Endodermal cell (in vitro differentiated cells): Measurements from ENCODE around the gene APOC3. TPM values are rescaled to one million over a fixed set of nuclear protein-coding genes. Genes with fewer than 3 reads are reported as not detected.

Source experiments
- DNase-seq: peaks from one replicate; pipeline ENCODE4 v3.0.0-alpha.2; 2017
- H3K27ac ChIP-seq: 2 replicates; pipeline ENCODE4 v1.5.1; 2013; ENCODE audit warnings: mild to moderate bottlenecking, low read depth, low read length, moderate library complexity
- H3K27me3 ChIP-seq: 2 replicates; pipeline ENCODE4 v1.6.1; 2013; ENCODE audit warnings: mild to moderate bottlenecking, low read length, moderate library complexity; ENCODE audit not compliant: insufficient read depth, control insufficient read depth, poor library complexity, severe bottlenecking
- H3K36me3 ChIP-seq: 2 replicates; pipeline ENCODE4 v1.7.0; 2013; ENCODE audit warnings: mild to moderate bottlenecking, low read length, moderate library complexity; ENCODE audit not compliant: control insufficient read depth, insufficient read depth
- H3K4me1 ChIP-seq: one replicate; pipeline ENCODE4 v1.7.0; 2013; ENCODE audit warnings: low read length; ENCODE audit not compliant: control insufficient read depth, insufficient read depth
- H3K4me3 ChIP-seq: 2 replicates; pipeline ENCODE4 v1.5.1; 2013; ENCODE audit warnings: mild to moderate bottlenecking, low read length, moderate library complexity
- H3K9ac ChIP-seq: 2 replicates; pipeline ENCODE4 v1.6.1; 2013; ENCODE audit warnings: mild to moderate bottlenecking, low read length, moderate library complexity; ENCODE audit not compliant: poor library complexity, severe bottlenecking; ENCODE audit errors: extremely low read depth
- H3K9me3 ChIP-seq: 2 replicates; pipeline ENCODE4 v1.6.1; 2013; ENCODE audit warnings: mild to moderate bottlenecking, low read length, moderate library complexity; ENCODE audit not compliant: control insufficient read depth
- H3K27ac Mint-ChIP-seq: 2 replicates; pipeline ENCODE4 v1.8.0; 2020; ENCODE audit warnings: mixed read lengths
- H3K27me3 Mint-ChIP-seq: 2 replicates; pipeline ENCODE4 v1.8.0; 2021; ENCODE audit warnings: mild to moderate bottlenecking, mixed read lengths; ENCODE audit not compliant: insufficient read depth
- H3K36me3 Mint-ChIP-seq: 2 replicates; pipeline ENCODE4 v1.8.0; 2020; ENCODE audit warnings: low read depth, mixed read lengths
- H3K4me1 Mint-ChIP-seq: 2 replicates; pipeline ENCODE4 v1.8.0; 2020; ENCODE audit warnings: mixed read lengths
- H3K4me3 Mint-ChIP-seq: 2 replicates; pipeline ENCODE4 v1.8.0; 2020; ENCODE audit warnings: mild to moderate bottlenecking, moderate library complexity, mixed read lengths
- H3K9me3 Mint-ChIP-seq: 2 replicates; pipeline ENCODE4 v1.8.0; 2020; ENCODE audit warnings: mild to moderate bottlenecking, mixed read lengths
- WGBS, 2 experiments: methylation state at CpG; one replicate each; pipeline versions ENCODE4 v1.1.5 to v1.1.7; 2013; ENCODE audit warnings: missing lambda C conversion rate in 2 of 2, mixed read lengths in 1 of 2; ENCODE audit not compliant: insufficient coverage in 1 of 2, insufficient read length in 1 of 2; 5-methylcytosine and 5-hydroxymethylcytosine counted together
- total RNA-seq, 2 donors: library from RNA; stranded (reverse); fragmentation: NEBNext Ultra II Directional in 1 of 2; extraction: Animal tissue kit (Norgen Biotek cat#: 25700) in 1 of 2; gene quantifications; 2 replicates in 1 of 2; 3 replicates in 1 of 2; pipeline ENCODE4 v1.2.1, GENCODE V29; 2021
- TF ChIP-seq, protein P1 (sequence below): fragments of 200-600 bp; sonication (generic); conservative IDR thresholded peaks from 2 replicates; pipeline ENCODE4 v1.5.0; 2021; ENCODE audit warnings: antibody characterized with exemption, mild to moderate bottlenecking

APOC3 gene
- total RNA-seq, 2 donors from 2014 or later, result not detected

DNA sequence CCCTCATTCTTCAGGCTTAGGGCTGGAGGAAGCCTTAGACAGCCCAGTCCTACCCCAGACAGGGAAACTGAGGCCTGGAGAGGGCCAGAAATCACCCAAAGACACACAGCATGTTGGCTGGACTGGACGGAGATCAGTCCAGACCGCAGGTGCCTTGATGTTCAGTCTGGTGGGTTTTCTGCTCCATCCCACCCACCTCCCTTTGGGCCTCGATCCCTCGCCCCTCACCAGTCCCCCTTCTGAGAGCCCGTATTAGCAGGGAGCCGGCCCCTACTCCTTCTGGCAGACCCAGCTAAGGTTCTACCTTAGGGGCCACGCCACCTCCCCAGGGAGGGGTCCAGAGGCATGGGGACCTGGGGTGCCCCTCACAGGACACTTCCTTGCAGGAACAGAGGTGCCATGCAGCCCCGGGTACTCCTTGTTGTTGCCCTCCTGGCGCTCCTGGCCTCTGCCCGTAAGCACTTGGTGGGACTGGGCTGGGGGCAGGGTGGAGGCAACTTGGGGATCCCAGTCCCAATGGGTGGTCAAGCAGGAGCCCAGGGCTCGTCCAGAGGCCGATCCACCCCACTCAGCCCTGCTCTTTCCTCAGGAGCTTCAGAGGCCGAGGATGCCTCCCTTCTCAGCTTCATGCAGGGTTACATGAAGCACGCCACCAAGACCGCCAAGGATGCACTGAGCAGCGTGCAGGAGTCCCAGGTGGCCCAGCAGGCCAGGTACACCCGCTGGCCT lies 641 bp downstream of the APOC3 start:
- H3K4me1 Mint-ChIP-seq, result peaks cover 6% of the 10 kb centered on the region
- H3K9ac ChIP-seq, result no peak overlapping the region
- H3K4me3 Mint-ChIP-seq, result no peak overlapping the region
- peaks cover 13% of the 10 kb centered on the region for H3K27me3 Mint-ChIP-seq
- no peak overlapping the region for H3K4me3 ChIP-seq
- TF ChIP-seq, protein P1, sequence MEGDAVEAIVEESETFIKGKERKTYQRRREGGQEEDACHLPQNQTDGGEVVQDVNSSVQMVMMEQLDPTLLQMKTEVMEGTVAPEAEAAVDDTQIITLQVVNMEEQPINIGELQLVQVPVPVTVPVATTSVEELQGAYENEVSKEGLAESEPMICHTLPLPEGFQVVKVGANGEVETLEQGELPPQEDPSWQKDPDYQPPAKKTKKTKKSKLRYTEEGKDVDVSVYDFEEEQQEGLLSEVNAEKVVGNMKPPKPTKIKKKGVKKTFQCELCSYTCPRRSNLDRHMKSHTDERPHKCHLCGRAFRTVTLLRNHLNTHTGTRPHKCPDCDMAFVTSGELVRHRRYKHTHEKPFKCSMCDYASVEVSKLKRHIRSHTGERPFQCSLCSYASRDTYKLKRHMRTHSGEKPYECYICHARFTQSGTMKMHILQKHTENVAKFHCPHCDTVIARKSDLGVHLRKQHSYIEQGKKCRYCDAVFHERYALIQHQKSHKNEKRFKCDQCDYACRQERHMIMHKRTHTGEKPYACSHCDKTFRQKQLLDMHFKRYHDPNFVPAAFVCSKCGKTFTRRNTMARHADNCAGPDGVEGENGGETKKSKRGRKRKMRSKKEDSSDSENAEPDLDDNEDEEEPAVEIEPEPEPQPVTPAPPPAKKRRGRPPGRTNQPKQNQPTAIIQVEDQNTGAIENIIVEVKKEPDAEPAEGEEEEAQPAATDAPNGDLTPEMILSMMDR, result no peak
- peaks cover 11% of the 10 kb centered on the region for H3K9me3 Mint-ChIP-seq
- H3K27me3 ChIP-seq, result no peaks in the 10 kb centered on the region
- H3K4me1 ChIP-seq, result peaks cover 10% of the 10 kb centered on the region
- H3K36me3 ChIP-seq, result no peaks in the 10 kb centered on the region
- H3K9me3 ChIP-seq, result no peaks in the 10 kb centered on the region
- no peak overlapping the region for H3K27ac Mint-ChIP-seq
- H3K27ac ChIP-seq, result no peak overlapping the region
- WGBS, 2 experiments, result 95 to 100% methylated on average over 4 to 17 of the region's 17 CpGs
- H3K36me3 Mint-ChIP-seq, result peaks cover 2% of the 10 kb centered on the region
- no peak for DNase-seq

DNA sequence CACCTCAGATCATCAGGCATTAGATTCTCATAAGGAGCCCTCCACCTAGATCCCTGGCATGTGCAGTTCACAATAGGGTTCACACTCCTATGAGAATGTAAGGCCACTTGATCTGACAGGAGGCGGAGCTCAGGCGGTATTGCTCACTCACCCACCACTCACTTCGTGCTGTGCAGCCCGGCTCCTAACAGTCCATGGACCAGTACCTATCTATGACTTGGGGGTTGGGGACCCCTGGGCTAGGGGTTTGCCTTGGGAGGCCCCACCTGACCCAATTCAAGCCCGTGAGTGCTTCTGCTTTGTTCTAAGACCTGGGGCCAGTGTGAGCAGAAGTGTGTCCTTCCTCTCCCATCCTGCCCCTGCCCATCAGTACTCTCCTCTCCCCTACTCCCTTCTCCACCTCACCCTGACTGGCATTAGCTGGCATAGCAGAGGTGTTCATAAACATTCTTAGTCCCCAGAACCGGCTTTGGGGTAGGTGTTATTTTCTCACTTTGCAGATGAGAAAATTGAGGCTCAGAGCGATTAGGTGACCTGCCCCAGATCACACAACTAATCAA lies 2.2 kb downstream of the APOC3 start:
- TF ChIP-seq, protein P1, result no peak
- Histone ChIP-seq H3K4me3 (no peak overlapping the region), H3K27me3 (no peaks in the 10 kb centered on the region), H3K27ac (no peak overlapping the region), H3K9ac (no peak overlapping the region), H3K36me3 (no peaks in the 10 kb centered on the region), H3K4me1 (peaks cover 23% of the 10 kb centered on the region), H3K9me3 (no peaks in the 10 kb centered on the region)
- Mint-ChIP-seq H3K4me1 (peaks cover 13% of the 10 kb centered on the region), H3K4me3 (no peak overlapping the region), H3K36me3 (peaks cover 2% of the 10 kb centered on the region), H3K9me3 (peaks cover 11% of the 10 kb centered on the region), H3K27me3 (peaks cover 13% of the 10 kb centered on the region), H3K27ac (no peak overlapping the region)
- DNase-seq, result no peak
- WGBS, 2 experiments, result 93 to 94% methylated on average over 3 to 7 of the region's 7 CpGs

DNA sequence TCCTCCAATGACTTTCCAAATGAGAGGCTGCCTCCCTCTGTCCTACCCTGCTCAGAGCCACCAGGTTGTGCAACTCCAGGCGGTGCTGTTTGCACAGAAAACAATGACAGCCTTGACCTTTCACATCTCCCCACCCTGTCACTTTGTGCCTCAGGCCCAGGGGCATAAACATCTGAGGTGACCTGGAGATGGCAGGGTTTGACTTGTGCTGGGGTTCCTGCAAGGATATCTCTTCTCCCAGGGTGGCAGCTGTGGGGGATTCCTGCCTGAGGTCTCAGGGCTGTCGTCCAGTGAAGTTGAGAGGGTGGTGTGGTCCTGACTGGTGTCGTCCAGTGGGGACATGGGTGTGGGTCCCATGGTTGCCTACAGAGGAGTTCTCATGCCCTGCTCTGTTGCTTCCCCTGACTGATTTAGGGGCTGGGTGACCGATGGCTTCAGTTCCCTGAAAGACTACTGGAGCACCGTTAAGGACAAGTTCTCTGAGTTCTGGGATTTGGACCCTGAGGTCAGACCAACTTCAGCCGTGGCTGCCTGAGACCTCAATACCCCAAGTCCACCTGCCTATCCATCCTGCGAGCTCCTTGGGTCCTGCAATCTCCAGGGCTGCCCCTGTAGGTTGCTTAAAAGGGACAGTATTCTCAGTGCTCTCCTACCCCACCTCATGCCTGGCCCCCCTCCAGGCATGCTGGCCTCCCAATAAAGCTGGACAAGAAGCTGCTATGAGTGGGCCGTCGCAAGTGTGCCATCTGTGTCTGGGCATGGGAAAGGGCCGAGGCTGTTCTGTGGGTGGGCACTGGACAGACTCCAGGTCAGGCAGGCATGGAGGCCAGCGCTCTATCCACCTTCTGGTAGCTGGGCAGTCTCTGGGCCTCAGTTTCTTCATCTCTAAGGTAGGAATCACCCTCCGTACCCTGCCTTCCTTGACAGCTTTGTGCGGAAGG lies 2.9 kb downstream of the APOC3 start:
- Mint-ChIP-seq H3K9me3 (peaks cover 11% of the 10 kb centered on the region), H3K36me3 (peaks cover 2% of the 10 kb centered on the region), H3K4me1 (peaks cover 15% of the 10 kb centered on the region), H3K27ac (no peak overlapping the region), H3K4me3 (no peak overlapping the region), H3K27me3 (peaks cover 13% of the 10 kb centered on the region)
- peaks cover 22% of the 10 kb centered on the region for H3K4me1 ChIP-seq
- 84 to 97% methylated on average over 7 to 12 of the region's 13 CpGs for WGBS, 2 experiments
- no peaks in the 10 kb centered on the region for H3K9me3 ChIP-seq
- no peak for DNase-seq
- no peaks in the 10 kb centered on the region for H3K27me3 ChIP-seq
- no peak overlapping the region for H3K27ac ChIP-seq
- no peak overlapping the region for H3K9ac ChIP-seq
- no peaks in the 10 kb centered on the region for H3K36me3 ChIP-seq
- H3K4me3 ChIP-seq, result no peak overlapping the region
- TF ChIP-seq, protein P1, result no peak
